Transverse colon (tissue), 4 donors: ENCODE data around the gene IRF9. TPM values are rescaled to one million over a fixed set of nuclear protein-coding genes. Genes with fewer than 3 reads are reported as not detected.

Experiments
- DNase-seq: peaks from one replicate; pipeline ENCODE4 v3.0.0-alpha.2; 2019
- H3K27ac ChIP-seq, 4 donors: fragments of 200-600 bp; sonication (generic); 2 replicates each; pipeline ENCODE4 v1.5.1; 2016 to 2018; ENCODE audit warnings: inconsistent platforms in 4 of 4
- H3K27me3 ChIP-seq: fragments of 200-600 bp; sonication (generic); 2 replicates; pipeline ENCODE4 v1.5.1; 2017; ENCODE audit warnings: inconsistent platforms
- H3K36me3 ChIP-seq, 4 donors: fragments of 200-600 bp; sonication (generic); 2 replicates each; pipeline ENCODE4 v1.5.1; 2017 to 2019; ENCODE audit warnings: inconsistent platforms in 4 of 4
- H3K4me1 ChIP-seq, 4 donors: fragments of 200-600 bp; sonication (generic); 2 replicates each; pipeline ENCODE4 v1.5.1; 2017 to 2020; ENCODE audit warnings: inconsistent platforms in 4 of 4
- H3K4me3 ChIP-seq, 4 donors: fragments of 200-600 bp; sonication (generic); 1 replicate in 1 of 4; 2 replicates in 3 of 4; pipeline versions ENCODE4 v1.5.1 to v1.6.1; 2017 to 2019; ENCODE audit warnings: inconsistent platforms in 4 of 4
- H3K9me3 ChIP-seq, 2 donors: fragments of 200-600 bp; sonication (generic); 2 replicates each; pipeline ENCODE4 v1.5.1; 2017 to 2019; ENCODE audit warnings: inconsistent platforms in 2 of 2
- CTCF ChIP-seq, 5 experiments: fragments of 200-600 bp in 3 of 5; fragments of 450-650 bp in 2 of 5; sonication (generic) in 3 of 5; IDR thresholded peaks; 1 replicate in 2 of 5; 2 replicates in 3 of 5; pipeline ENCODE4 v1.5.1; 2016 to 2017; ENCODE audit warnings: antibody characterized with exemption in 5 of 5, inconsistent platforms in 3 of 5, mild to moderate bottlenecking in 2 of 5, moderate library complexity in 1 of 5
- EP300 ChIP-seq: sonication (generic); formaldehyde crosslinking; IDR thresholded peaks from one replicate; pipeline ENCODE4 v1.6.1; 2017; ENCODE audit warnings: antibody characterized with exemption, low read depth
- POLR2A ChIP-seq: fragments of 450-650 bp; IDR thresholded peaks from one replicate; pipeline ENCODE4 v1.6.1; 2016; ENCODE audit warnings: antibody characterized with exemption, mild to moderate bottlenecking, moderate library complexity
- POLR2AphosphoS5 ChIP-seq, 3 donors: sonication (generic); formaldehyde crosslinking; IDR thresholded peaks; one replicate each; pipeline ENCODE4 v1.6.1; 2016; ENCODE audit warnings: antibody characterized with exemption in 3 of 3
- WGBS, 2 donors: methylation state at CpG; one replicate each; pipeline ENCODE4 v1.1.5; 2018; ENCODE audit warnings: low coverage in 1 of 2; 5-methylcytosine and 5-hydroxymethylcytosine counted together
- in situ Hi-C, 4 donors: fragments of 200-750 bp; cut with MboI; loops; one replicate each; pipeline versions ENCODE4 v1.15.0 to v1.15.1; 2017; ENCODE audit warnings: low sequenced_read_pairs in 3 of 4, low pct_ligation_motif_present in 1 of 4, low pct_unique_long_range_greater_than_20kb in 1 of 4
- intact Hi-C: fragments of 100-400 bp; cut with DNase I; formaldehyde crosslinking; loops from one replicate; pipeline ENCODE4 v1.15.1; 2023; ENCODE audit warnings: low total_unique reads
- total RNA-seq, 4 donors: library from RNA; depleted of rRNA; stranded (reverse); fragments of >200 nt; gene quantifications; one replicate each; pipeline ENCODE4 v1.1.0, GENCODE V29; 2016

IRF9 gene
- total RNA-seq, 4 donors from 2014 or later = 44.2 to 81.9 (median 52.4) TPM

GRCh38 chr14:24151404-24152080 is 9.5 kb upstream of the IRF9 start:
- in situ Hi-C loops = no loop called here

GRCh38 chr14:24155100-24155499 is 6.0 kb upstream of the IRF9 start:
- H3K36me3 ChIP-seq = peaks cover 0 to 63% (median 33%) of the 10 kb centered on the region in 4 donors
- no peaks in the 10 kb centered on the region for H3K9me3 ChIP-seq
- H3K27me3 ChIP-seq = no peaks in the 10 kb centered on the region
- no peak for TF ChIP-seq EP300
- no peak for TF ChIP-seq POLR2AphosphoS5 (IDR thresholded peaks at IDR 0.05)
- no peak for TF ChIP-seq POLR2A
- TF ChIP-seq CTCF (IDR thresholded peaks at IDR 0.05) = no peak
- no peak overlapping the region for H3K27ac ChIP-seq
- no peaks in the 10 kb centered on the region for H3K4me1 ChIP-seq
- in situ Hi-C loops = no loop called here
- WGBS, 2 donors = 98% methylated on average over 10 of the region's 10 CpGs; no CpG with 5 or more reads in 1 of the 2 donors
- H3K4me3 ChIP-seq = no peak overlapping the region
- no peak for DNase-seq
- intact Hi-C loops = loop anchor here (10.0 kb wide), 1 partner anchor 50 kb away; no protein-coding TSS in a partner anchor

More at GRCh38 chr14:24151404-24152080, 9.5 kb upstream of the IRF9 start:
- Histone ChIP-seq H3K27ac (no peak overlapping the region), H3K9me3 (no peaks in the 10 kb centered on the region), H3K4me3 (no peak overlapping the region), H3K27me3 (no peaks in the 10 kb centered on the region), H3K36me3 (peaks cover 0 to 49% (median 23%) of the 10 kb centered on the region in 4 donors), H3K4me1 (peaks cover 4 to 13% (median 11%) of the 10 kb centered on the region in 4 donors)
- TF ChIP-seq CTCF (IDR thresholded peaks at IDR 0.05) (no peak), POLR2A (no peak), EP300 (no peak), POLR2AphosphoS5 (IDR thresholded peaks at IDR 0.05) (no peak)
- intact Hi-C loops = loop anchor here (10.0 kb wide), 1 partner anchor 47 kb away; no protein-coding TSS in a partner anchor
- 90 to 92% methylated on average over 2 to 16 of the region's 16 CpGs for WGBS, 2 donors
- no peak for DNase-seq

GRCh38 chr14:24156840-24157239 is 4.2 kb upstream of the IRF9 start:
- no peak for DNase-seq
- intact Hi-C loops (loop anchor here (10.0 kb wide), 1 partner anchor 52 kb away; no protein-coding TSS in a partner anchor), in situ Hi-C loops (no loop called here)
- WGBS, 2 donors = 84 to 100% methylated on average over 1 of the region's 1 CpG
- H3K36me3 ChIP-seq = peaks cover 0 to 55% (median 27%) of the 10 kb centered on the region in 4 donors
- no peaks in the 10 kb centered on the region for H3K9me3 ChIP-seq
- H3K4me3 ChIP-seq = no peak overlapping the region
- peaks cover 5 to 10% (median 9%) of the 10 kb centered on the region in 4 donors for H3K4me1 ChIP-seq
- H3K27ac ChIP-seq = no peak overlapping the region
- no peaks in the 10 kb centered on the region for H3K27me3 ChIP-seq
- TF ChIP-seq EP300 = no peak
- no peak for TF ChIP-seq POLR2AphosphoS5 (IDR thresholded peaks at IDR 0.05)
- TF ChIP-seq CTCF (IDR thresholded peaks at IDR 0.05) = no peak
- no peak for TF ChIP-seq POLR2A

GRCh38 chr14:24157331-24157730 is 3.7 kb upstream of the IRF9 start:
- H3K36me3 ChIP-seq = peaks cover 0 to 52% (median 25%) of the 10 kb centered on the region in 4 donors
- H3K27me3 ChIP-seq = no peaks in the 10 kb centered on the region
- no peak for DNase-seq
- H3K9me3 ChIP-seq = no peaks in the 10 kb centered on the region
- no peak overlapping the region for H3K27ac ChIP-seq
- 92% methylated on average over 12 of the region's 12 CpGs; no CpG with 5 or more reads in 1 of the 2 donors for WGBS, 2 donors
- intact Hi-C loops (loop anchor here (10.0 kb wide), 1 partner anchor 53 kb away; no protein-coding TSS in a partner anchor), in situ Hi-C loops (no loop called here)
- H3K4me3 ChIP-seq = no peak overlapping the region
- peaks cover 8 to 15% (median 13%) of the 10 kb centered on the region in 4 donors for H3K4me1 ChIP-seq
- no peak for TF ChIP-seq POLR2A
